Stimulated activated CD8-positive, alpha-beta memory T cell treated with anti-CD3 and anti-CD28 coated beads, Interleukin-2, amount 100 ng/mL, for 48 hours (primary cell): ENCODE data around the gene MED15.

Experiments used
- DNase-seq, 2 donors: peaks; one replicate each; pipeline ENCODE4 v3.0.0-alpha.2; 2020; ENCODE audit warnings: low read depth in 2 of 2

MED15 gene

DNA sequence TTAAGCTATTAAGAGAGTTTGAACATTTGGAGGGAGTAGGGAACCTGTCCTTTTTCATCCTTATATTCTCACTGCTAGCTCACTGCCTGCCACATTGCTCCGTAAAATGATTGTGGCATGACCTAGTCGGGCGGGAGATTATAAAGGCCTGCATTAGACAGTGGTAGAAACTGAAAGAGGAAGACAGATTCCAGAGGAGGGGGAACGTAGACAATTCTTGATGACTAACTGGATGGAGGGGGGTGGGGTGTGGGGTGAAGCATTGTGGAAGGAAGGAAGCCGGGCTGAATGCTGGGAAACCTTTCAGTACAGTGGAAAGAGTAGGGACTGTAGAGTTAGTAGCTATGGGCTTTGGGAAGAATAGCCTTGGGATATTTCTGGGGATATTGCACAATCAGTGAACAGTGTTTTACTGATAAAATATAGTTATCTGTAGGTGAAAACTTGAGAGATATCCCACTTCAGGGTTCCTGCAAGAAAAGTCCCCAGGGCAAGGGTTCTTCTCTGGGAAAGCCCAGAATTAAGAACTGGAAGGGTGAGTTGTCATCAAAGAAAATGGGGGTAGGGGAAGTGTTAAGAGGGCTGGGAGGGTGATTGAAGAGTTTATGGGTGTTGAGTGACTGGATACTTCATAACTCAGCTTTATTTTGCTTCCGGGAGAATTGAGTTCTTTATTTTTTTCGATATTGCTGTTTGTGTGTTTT, 2.1 kb downstream of the MED15 start:
- peak in 1 of 2 donors; percentile 29 for DNase-seq

DNA sequence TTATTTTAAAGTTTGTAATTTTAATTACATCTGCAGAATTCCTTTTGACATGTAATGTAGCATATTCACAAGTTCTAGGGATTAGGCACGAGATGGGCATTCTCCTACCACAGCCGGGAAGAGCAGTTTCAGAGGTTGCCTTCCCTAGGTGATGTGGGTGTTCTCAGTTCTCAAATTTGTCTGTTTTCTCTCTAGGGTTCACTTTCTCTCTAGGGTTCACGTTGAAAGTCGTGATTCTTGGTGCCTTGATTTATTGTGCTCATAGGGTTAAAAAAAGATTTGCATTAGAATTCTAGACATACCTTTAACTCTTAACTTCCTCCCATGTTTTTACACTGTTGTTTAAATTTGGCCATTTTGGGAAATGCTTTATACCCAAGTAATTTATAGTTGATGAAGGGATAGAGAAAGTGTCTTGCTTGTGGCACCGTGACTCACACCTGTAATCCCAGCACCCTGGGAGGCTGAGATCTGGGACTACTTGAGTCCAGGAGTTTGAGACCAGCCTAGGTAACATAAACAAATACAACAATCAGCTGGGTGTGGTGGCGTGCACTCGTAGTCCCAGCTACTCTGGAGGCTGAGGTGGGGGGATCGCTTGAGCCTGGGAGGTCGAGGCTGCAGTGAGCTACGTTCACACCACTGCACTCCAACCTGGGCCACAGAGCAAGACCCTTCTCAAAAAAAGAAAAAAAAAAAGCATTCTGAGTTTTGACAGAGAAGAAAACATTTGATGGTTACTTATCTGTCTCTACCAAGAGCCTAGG, 3.6 kb downstream of the MED15 start:
- no peak for DNase-seq

- DNase-seq = no peak
Observed at GRCh38 chr22:20511578-20512229, 4.3 kb downstream of the MED15 start.

- no peak for DNase-seq
Observed at GRCh38 chr22:20514658-20515406, 7.4 kb downstream of the MED15 start.

DNA sequence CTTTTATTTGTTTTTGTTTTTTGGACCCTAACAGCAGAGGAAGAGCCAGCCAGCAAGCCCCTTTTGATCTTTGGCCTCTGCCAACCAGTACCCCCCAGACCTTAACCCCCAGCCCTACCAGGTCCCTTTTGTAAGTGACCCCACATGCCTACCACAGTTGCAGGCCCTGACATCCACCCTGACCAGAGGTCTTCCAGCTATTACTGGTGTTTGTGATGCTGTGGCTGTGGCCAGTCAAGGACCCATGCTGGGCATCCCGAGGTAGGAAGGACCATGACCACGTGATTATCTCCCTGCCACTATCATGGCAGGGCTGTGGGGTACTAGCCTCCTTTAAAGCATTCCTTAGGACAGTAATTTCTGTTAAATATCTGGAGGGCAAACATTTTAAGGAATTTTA, 9.0 kb downstream of the MED15 start:
- DNase-seq = no peak

DNA sequence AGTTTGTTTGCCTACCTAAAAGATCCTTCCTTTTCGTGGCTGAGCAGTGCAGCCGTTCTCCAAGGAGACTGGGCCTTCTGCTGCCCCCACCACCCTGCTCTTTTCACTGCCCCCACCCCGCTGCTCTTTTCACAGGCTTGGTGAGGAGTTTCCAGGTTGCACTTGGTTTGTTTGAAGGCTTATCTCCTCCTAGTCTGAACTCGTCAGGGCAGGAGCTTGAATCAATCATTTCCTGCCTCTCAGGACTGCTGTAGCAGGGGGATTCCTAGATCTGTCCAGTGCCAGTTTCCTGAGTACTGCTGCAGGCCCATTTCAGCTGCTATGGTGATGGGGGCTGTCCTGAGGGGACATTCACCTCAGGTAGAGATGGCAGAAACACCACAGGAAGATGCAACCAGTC, 10.0 kb downstream of the MED15 start:
- DNase-seq = no peak

DNA sequence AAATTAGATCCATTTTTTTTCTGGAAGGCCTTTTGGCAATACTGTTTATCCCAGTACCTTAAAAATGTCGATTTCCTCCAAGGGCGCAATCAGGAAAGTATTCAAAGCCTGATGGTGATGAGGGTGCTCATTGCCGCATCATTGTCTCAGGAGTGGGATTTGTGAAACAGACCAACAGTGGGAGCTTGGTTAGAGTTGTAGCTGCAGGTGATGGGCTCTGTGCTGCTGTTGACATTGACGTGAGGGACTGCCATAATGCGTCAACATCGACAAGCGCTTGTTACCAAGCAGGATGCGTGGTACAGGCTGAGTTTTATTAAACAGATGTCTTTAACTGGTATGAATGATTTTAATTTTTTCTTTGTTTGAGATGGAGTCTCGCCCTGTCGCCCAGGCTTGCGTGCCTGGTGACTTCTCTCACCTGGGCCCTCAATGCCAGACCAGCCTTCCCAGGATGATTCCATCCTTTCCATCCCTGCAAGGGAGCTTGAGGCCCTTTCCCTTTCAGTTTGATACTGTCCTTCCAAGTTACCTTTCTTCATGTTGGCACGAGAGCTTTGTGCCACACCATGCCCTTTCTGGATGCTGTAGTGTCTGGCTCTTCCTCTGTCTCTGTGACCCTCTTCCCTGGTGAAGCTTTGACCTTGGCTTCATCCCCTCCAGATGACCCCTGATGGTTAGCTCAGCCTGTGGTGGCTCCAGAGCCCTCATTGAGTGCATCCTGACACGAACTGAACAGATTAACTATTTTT, 10.6 kb downstream of the MED15 start:
- no peak for DNase-seq

DNA sequence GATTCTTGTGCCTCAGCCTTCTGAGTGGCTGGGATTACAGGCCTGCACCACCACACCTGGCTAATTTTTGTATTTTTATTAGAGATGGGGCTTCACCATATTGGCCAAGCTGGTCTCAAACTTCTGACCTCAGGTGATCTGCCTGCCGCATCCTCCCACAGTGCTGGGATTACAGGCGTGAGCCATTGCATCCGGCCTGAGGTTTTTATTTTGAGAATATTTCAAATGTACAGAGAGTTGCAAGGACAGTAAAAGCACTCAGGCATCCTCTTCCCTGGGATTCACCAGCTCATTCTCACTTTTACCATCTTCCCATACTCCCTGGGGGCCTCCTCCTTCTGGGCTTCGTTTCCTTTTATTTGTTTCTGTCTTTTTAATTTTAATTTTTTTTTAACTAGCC, 12.1 kb downstream of the MED15 start:
- no peak for DNase-seq

DNA sequence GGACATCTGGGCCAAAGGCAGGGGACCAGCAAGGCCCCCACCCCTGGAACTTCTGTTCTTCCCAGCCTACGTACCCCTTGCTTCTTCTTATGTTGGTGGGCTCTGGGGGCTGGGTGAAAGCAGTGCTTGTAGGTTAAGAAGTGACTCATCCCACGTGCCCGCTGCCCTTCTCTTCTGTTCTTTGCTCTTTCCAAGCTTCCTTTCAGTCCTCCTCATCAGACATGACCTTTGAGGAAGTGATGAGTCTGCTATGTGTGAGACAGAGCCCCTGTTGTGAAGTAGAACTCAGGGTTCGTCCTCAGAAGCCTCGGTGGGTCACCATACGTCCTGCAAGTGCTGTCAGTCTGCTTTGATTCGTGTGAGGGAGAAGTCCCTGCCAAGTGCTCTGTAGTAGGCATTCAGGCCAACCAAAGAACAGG, 12.7 kb downstream of the MED15 start:
- DNase-seq = peak in 1 of 2 donors; percentile 12

GRCh38 chr22:20522134-20523004, 15.0 kb downstream of the MED15 start:
- no peak for DNase-seq

DNA sequence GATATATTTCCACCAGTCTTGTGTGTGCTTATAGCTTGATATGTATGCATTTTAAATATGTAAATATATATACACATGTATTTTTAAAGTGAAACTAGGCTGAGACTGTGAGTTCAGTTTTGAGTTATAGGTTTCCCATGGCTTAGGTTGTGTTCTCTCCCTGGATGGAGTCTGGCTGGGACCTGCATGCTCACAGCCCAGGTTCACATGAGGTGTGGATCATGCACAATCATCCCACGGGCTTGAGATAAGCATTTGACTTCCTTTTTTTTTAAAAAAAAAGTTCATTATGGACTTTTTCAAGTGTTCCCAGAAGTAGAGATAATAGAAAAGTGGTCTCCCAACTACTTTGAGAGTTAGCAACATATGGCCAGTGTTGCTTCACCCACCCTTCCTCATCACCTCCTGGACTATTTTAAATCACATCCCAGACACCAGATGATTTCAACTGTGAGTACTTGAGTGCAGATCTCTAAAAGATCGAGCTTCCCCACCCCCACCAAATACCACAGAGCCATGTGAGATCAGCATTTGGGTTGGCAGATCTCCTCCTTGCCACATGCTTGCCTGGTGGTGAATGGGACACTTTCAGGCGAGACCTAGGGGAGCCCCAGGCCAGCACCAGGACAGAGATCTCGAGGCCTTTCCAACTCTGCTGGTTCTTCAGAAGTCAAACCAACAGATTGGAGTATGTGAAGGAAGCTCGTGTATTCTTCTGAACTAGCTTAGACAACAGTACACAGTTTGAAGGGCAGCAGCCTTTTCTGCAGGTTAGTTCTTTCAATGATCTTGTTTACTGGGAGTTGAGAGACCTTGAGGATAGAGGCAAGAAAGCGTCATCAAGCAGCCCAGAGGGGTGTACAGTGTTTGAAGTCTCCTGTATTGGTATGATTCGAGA, 15.9 kb downstream of the MED15 start:
- peak in 1 of 2 donors; percentile 22 for DNase-seq

- DNase-seq = no peak
Observed at GRCh38 chr22:20524004-20524481, 16.6 kb downstream of the MED15 start.

DNA sequence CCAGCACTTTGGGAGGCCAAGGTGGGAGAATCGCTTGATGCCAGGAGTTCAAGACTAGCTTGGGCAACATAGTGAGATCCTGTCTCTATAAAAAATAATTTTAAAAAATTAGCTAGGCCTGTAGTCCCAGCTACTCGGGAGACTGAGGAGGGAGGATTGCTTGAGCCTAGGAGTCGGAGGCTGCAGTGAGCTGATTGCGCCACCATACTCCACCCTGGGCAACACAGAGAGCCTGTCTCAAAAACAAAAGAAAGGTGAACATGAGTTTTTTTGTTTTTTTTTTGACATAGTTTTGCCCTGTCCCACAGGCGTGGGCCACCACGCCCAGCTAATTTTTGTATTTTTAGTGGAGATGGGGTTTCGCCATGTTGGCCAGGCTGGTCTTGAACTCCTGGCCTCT, 17.6 kb downstream of the MED15 start:
- DNase-seq = no peak

DNA sequence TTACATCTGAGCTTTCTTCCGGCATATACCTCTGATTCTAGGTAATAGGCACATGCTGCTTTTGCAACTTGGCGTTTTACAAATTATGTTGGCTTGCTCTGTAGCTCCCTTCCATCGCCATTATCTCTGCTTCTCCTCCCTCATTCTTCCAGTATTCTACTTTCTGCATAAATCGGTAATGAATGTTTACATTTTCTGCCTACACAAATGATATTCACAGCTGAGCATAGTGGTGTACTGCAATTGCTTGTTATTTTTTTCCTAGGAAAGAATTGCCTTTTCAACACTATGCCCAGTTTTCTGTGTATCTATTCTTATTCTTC, 18.9 kb downstream of the MED15 start:
- no peak for DNase-seq

DNA sequence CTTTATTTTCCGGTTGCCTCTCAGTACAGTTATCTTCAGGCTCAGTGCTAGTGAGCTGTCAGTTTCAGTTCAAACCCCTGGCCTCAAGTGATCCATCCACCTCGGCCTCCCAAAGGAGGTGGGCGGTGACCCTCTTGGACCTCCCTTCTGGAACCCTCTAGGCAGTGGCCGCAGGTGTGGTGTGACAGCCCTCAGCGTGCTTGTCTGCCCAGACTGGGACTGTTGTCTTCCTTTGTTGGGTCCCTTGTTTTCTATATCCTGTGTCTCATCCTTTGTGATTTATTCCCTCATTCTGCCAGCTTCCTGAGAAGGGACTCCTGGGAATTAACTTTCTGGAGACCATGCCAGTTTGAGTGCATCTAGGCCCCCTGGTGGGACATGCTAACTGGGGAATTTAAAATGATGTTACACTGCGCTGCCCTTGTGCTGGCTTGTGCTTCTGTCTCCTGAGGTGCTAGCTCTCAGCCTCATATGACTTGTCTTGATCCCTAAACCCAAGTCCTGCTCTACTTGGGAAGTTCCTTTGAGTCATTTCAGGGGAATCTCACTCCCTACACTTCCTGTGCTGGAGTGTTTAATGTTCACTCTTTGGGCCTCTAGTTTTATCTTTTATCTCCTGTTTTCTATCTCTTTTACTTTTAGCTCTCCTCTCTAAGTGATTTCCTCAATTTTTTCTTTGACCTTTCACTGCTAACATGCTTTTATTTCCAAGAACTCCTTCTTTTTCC, 19.4 kb downstream of the MED15 start:
- no peak for DNase-seq

GRCh38 chr22:20528405-20528978, 21.1 kb downstream of the MED15 start:
- no peak for DNase-seq

GRCh38 chr22:20530368-20531153, 23.2 kb downstream of the MED15 start:
- no peak for DNase-seq

DNA sequence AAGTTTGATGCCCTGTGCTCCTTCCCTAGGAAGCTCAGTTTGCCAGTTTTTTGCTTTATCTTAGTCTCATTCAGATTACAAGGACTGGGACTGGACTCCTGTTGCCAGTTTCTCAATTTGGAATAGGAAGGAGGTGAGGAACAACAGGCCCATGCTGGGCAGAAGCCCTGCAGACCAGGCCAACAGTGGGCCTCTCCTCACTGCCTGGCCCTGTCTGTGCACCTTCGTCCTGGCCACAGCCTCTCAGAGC, 23.7 kb downstream of the MED15 start:
- DNase-seq = no peak
